ENCODE measurements around the gene MAPK12.
"Not testable (repeated sequence)": the region's sequence is repeated elsewhere in the genome, so short reads cannot be mapped to it uniquely, and the experiment has no call there.

The MAPK12 gene

GRCh38 chr22:50207383-50208140 lies 53.9 kb downstream of the MAPK12 start:
- H3K4me3 ChIP-seq (ENCODE audit: low read depth, low read length), result no peak overlapping the region
- TF ChIP-seq POLR2A (IDR thresholded peaks at IDR 0.05; ENCODE audit: extremely low read depth, insufficient read length), result no peak
- no peak for TF ChIP-seq MAX (IDR thresholded peaks at IDR 0.05; ENCODE audit: low read depth, low read length)
- no peak for TF ChIP-seq MYC (IDR thresholded peaks at IDR 0.05; ENCODE audit: low read depth, low read length)
- no peak for TF ChIP-seq CTCF (IDR thresholded peaks at IDR 0.05; ENCODE audit: low read depth, low read length)
- DNase-seq (ENCODE audit: low read depth), result no peak

- H3K4me3 ChIP-seq (ENCODE audit: low read depth, low read length), result no peak overlapping the region
- DNase-seq (ENCODE audit: low read depth), result peak; percentile 64
- TF ChIP-seq CTCF (IDR thresholded peaks at IDR 0.05; ENCODE audit: low read depth, low read length) (peak; percentile 57), MYC (IDR thresholded peaks at IDR 0.05; ENCODE audit: low read depth, low read length) (no peak), POLR2A (IDR thresholded peaks at IDR 0.05; ENCODE audit: extremely low read depth, insufficient read length) (no peak), MAX (IDR thresholded peaks at IDR 0.05; ENCODE audit: low read depth, low read length) (no peak)
These were observed 54.9 kb downstream of the MAPK12 start for GRCh38 chr22:50206599-50206998.

GRCh38 chr22:50205781-50206569 lies 55.5 kb downstream of the MAPK12 start:
- no peak overlapping the region for H3K4me3 ChIP-seq (ENCODE audit: low read depth, low read length)
- TF ChIP-seq MYC (IDR thresholded peaks at IDR 0.05; ENCODE audit: low read depth, low read length) (no peak), POLR2A (IDR thresholded peaks at IDR 0.05; ENCODE audit: extremely low read depth, insufficient read length) (no peak), MAX (IDR thresholded peaks at IDR 0.05; ENCODE audit: low read depth, low read length) (no peak), CTCF (IDR thresholded peaks at IDR 0.05; ENCODE audit: low read depth, low read length) (no peak)
- no peak for DNase-seq (ENCODE audit: low read depth)

- not testable (repeated sequence) for H3K4me3 ChIP-seq (ENCODE audit: low read depth, low read length); DNase-seq (ENCODE audit: low read depth)
These were observed 56.5 kb downstream of the MAPK12 start for GRCh38 chr22:50204998-50205397.

GRCh38 chr22:50204571-50204970 lies 56.9 kb downstream of the MAPK12 start:
- no peak for DNase-seq (ENCODE audit: low read depth)
- no peak overlapping the region for H3K4me3 ChIP-seq (ENCODE audit: low read depth, low read length)

More at GRCh38 chr22:50204571-50204970, 56.9 kb downstream of the MAPK12 start:
- TF ChIP-seq MAX (IDR thresholded peaks at IDR 0.05; ENCODE audit: low read depth, low read length), result no peak
- no peak for TF ChIP-seq MYC (IDR thresholded peaks at IDR 0.05; ENCODE audit: low read depth, low read length)
- TF ChIP-seq POLR2A (IDR thresholded peaks at IDR 0.05; ENCODE audit: extremely low read depth, insufficient read length), result no peak
- TF ChIP-seq CTCF (IDR thresholded peaks at IDR 0.05; ENCODE audit: low read depth, low read length), result no peak

Data from NB4 (cell line).